Thyroid gland (tissue), 4 donors: ENCODE data around the gene C1orf52. TPM values are rescaled to one million over a fixed set of nuclear protein-coding genes. Genes with fewer than 3 reads are reported as not detected.

Source experiments
- DNase-seq, 2 donors: peaks; one replicate each; pipeline ENCODE4 v3.0.0-alpha.2; 2019
- H3K27ac ChIP-seq, 3 donors: fragments of 200-600 bp; sonication (generic); 1 replicate in 2 of 3; 2 replicates in 1 of 3; pipeline ENCODE4 v1.5.1; 2016 to 2019; ENCODE audit warnings: mild to moderate bottlenecking in 1 of 3, moderate library complexity in 1 of 3
- H3K27me3 ChIP-seq: fragments of 200-600 bp; sonication (generic); one replicate; pipeline ENCODE4 v1.5.1; 2019
- H3K36me3 ChIP-seq, 2 donors: fragments of 200-600 bp; sonication (generic); one replicate each; pipeline ENCODE4 v1.5.1; 2016 to 2019
- H3K4me1 ChIP-seq, 2 donors: fragments of 200-600 bp; sonication (generic); one replicate each; pipeline ENCODE4 v1.5.1; 2017 to 2019
- H3K4me3 ChIP-seq, 3 donors: fragments of 200-600 bp; sonication (generic); replicated peaks in 1 of 3; 1 replicate in 2 of 3; 2 replicates in 1 of 3; pipeline ENCODE4 v1.5.1; 2016; ENCODE audit warnings: mild to moderate bottlenecking in 1 of 3
- H3K9me3 ChIP-seq: fragments of 200-600 bp; sonication (generic); one replicate; pipeline ENCODE4 v1.5.1; 2017
- POLR2A ChIP-seq, 2 donors: fragments of 450-650 bp; IDR thresholded peaks; one replicate each; pipeline ENCODE4 v1.6.1; 2017; ENCODE audit warnings: antibody characterized with exemption in 2 of 2, mild to moderate bottlenecking in 2 of 2, moderate library complexity in 1 of 2
- WGBS, 2 donors: methylation state at CpG; one replicate each; pipeline ENCODE4 v1.1.5; 2017; 5-methylcytosine and 5-hydroxymethylcytosine counted together
- intact Hi-C: fragments of 100-400 bp; cut with DNase I; formaldehyde crosslinking; loops from one replicate; pipeline ENCODE4 v1.15.1; 2023
- total RNA-seq, 4 donors: library from RNA; depleted of rRNA; stranded (reverse); fragments of >200 nt; gene quantifications; one replicate each; pipeline ENCODE4 v1.2.3, GENCODE V29; 2016
- TF ChIP-seq, protein P1 (sequence below), 6 experiments: fragments of 200-600 bp in 3 of 6; fragments of 450-650 bp in 3 of 6; sonication (generic) in 3 of 6; IDR thresholded peaks; one replicate each; pipeline ENCODE4 v1.5.1; 2016 to 2019; ENCODE audit warnings: antibody characterized with exemption in 6 of 6, mild to moderate bottlenecking in 2 of 6, inconsistent platforms in 1 of 6, moderate library complexity in 1 of 6

The C1orf52 gene
- total RNA-seq, 4 donors from 2014 or later = 9.0 to 28.7 (median 17.5) TPM

DNA sequence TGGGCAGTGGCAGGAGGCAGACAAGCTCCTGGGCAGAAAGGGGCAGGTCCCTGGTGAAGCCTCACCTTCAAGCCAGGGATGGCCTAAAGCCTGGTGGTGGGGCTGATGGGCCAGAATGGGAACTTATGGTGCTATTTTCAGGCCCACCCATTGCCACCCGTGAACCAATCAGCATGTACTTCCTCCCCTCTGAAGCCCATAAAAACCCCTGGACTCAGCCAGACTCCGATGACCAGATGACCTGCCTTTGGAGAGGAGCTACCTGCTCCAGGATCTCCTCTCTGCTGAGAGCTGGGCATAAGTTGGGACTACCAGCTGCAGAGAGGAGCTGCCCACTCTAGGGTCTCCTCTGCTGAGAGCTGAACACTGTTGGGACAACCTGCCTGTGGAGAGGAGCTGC is 24.7 kb upstream of the C1orf52 start:
- Histone ChIP-seq H3K36me3 (no peaks in the 10 kb centered on the region), H3K9me3 (no peaks in the 10 kb centered on the region), H3K27me3 (no peaks in the 10 kb centered on the region), H3K27ac (no peak overlapping the region), H3K4me3 (no peak overlapping the region), H3K4me1 (no peaks in the 10 kb centered on the region)
- WGBS, 2 donors = 100% methylated on average over 2 of the region's 2 CpGs; no CpG with 5 or more reads in 1 of the 2 donors
- DNase-seq = no peak
- intact Hi-C loops = no loop called here
- TF ChIP-seq, protein P1, sequence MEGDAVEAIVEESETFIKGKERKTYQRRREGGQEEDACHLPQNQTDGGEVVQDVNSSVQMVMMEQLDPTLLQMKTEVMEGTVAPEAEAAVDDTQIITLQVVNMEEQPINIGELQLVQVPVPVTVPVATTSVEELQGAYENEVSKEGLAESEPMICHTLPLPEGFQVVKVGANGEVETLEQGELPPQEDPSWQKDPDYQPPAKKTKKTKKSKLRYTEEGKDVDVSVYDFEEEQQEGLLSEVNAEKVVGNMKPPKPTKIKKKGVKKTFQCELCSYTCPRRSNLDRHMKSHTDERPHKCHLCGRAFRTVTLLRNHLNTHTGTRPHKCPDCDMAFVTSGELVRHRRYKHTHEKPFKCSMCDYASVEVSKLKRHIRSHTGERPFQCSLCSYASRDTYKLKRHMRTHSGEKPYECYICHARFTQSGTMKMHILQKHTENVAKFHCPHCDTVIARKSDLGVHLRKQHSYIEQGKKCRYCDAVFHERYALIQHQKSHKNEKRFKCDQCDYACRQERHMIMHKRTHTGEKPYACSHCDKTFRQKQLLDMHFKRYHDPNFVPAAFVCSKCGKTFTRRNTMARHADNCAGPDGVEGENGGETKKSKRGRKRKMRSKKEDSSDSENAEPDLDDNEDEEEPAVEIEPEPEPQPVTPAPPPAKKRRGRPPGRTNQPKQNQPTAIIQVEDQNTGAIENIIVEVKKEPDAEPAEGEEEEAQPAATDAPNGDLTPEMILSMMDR (IDR thresholded peaks at IDR 0.05) = no peak
- no peak for TF ChIP-seq POLR2A (IDR thresholded peaks at IDR 0.05)

DNA sequence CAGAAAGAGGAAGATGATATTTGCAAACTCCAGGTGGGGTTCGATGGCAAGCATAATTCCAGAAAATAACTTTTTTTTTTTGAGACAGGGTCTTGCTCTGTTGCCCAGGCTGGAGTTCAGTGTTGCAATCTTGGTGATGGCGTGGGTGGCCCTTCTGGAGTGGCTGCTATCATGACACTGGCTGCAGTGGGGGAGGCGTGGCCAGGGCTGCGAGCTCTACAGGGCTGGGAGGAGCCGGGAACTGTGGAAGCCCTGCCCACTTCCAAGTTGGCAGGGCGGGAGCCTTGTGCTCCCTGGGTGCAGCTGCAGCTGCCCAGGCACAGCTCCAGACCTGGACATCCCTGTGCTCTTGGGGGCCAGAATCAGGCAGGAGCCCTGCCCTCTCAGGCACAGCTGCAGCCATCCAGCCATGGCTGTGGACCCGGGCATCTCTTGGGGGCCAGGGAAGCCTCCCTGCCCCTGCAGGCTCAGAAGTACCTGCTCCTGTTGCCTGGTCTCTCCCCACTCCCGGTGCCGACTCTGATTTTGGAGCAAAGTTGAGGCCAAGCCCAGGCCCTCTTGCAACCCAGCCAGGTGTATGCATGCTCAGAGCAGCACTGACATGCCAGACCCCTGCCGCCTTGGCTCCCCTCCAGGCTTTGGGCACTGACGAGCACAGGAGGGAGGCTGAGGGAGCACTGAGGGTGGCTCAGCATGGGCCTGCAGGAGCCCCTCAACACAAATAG is 24.2 kb upstream of the C1orf52 start:
- Histone ChIP-seq H3K27me3 (no peaks in the 10 kb centered on the region), H3K4me1 (no peaks in the 10 kb centered on the region), H3K27ac (no peak overlapping the region), H3K9me3 (no peaks in the 10 kb centered on the region), H3K36me3 (no peaks in the 10 kb centered on the region), H3K4me3 (no peak overlapping the region)
- intact Hi-C loops = no loop called here
- TF ChIP-seq, protein P1 (IDR thresholded peaks at IDR 0.05) = no peak
- no peak for TF ChIP-seq POLR2A (IDR thresholded peaks at IDR 0.05)
- DNase-seq = peak in 1 of 2 donors; percentile 11
- WGBS, 2 donors = 79 to 80% methylated on average over 3 to 4 of the region's 11 CpGs

DNA sequence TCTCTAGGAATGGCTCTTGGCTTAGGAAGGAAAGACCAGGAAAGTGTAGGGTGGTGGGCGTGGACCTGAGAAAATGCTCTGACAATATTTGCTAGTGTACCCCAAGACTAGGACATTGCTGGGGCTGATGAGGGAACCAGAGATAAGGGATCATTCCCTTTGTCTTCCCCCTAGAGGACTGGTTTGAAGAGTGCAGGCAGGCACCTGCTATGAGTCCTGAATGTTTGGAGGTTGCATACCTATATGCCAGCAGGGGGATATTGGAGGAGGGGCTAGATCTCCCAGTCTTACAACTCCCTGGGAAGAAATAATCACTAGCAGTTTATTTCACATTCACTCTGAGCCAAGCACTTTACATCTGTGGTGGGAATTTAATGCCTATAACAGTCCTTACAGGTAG is 23.0 kb upstream of the C1orf52 start:
- Histone ChIP-seq H3K4me3 (no peak overlapping the region), H3K36me3 (no peaks in the 10 kb centered on the region), H3K4me1 (no peaks in the 10 kb centered on the region), H3K9me3 (no peaks in the 10 kb centered on the region), H3K27me3 (no peaks in the 10 kb centered on the region), H3K27ac (no peak overlapping the region)
- intact Hi-C loops = no loop called here
- TF ChIP-seq POLR2A (IDR thresholded peaks at IDR 0.05) = no peak
- TF ChIP-seq, protein P1 (IDR thresholded peaks at IDR 0.05) = no peak
- 94 to 100% methylated on average over 1 of the region's 1 CpG for WGBS, 2 donors
- no peak for DNase-seq

DNA sequence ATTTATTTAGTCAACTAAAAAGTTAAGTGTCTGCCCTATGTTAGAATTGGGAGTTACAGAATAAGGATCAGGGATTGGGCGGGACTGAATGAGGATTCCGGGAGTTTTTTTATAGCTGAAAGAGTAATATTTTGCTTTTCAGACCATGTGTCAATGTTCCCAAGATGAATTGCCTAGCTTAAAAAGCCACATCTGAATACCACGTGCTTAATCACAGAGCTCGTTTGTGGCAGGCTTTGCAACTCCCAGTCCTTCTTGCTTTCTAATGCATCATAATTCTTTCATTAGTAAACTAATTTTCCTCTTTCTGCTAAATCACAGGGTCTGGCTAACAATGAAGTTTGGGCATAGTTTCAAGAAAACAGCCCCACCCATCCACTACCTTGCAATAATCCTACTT is 21.2 kb upstream of the C1orf52 start:
- DNase-seq = no peak
- intact Hi-C loops = no loop called here
- Histone ChIP-seq H3K36me3 (no peaks in the 10 kb centered on the region), H3K27me3 (no peaks in the 10 kb centered on the region), H3K4me3 (no peak overlapping the region), H3K4me1 (peaks cover 0 to 2% of the 10 kb centered on the region in 2 donors), H3K9me3 (no peaks in the 10 kb centered on the region), H3K27ac (no peak overlapping the region)
- WGBS, 2 donors = 83 to 87% methylated on average over 4 of the region's 4 CpGs
- no peak for TF ChIP-seq POLR2A (IDR thresholded peaks at IDR 0.05)
- TF ChIP-seq, protein P1 (IDR thresholded peaks at IDR 0.05) = no peak

DNA sequence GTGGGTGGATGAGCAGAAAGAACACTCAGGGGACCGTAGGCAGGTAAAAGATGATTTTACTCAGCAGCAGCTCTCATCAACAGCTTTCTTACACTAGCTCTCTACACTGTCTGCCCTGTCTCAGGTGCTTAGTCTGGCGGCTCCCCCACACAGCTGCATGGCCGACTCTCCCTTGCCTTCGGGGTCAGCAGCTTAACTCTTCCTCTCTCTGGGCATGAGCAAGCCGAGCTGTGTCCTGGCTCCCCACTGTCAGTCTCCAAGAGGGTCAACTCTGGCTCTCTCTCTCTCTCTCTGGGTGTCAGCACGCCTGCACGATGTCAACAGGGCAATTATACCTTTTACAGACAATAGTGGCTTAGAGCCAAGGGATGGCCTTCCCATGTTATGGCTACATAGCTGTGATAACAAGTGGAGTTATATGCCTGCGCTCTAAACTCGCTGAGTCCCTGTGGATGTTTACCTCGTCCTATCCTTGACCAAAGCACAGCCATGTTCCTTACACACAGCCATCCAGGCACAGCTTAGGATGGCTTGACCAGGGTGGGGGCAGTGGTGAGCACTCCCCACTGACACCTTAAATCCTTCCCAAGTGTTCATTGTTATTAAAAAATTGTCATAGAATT is 20.1 kb upstream of the C1orf52 start:
- intact Hi-C loops = no loop called here
- no peak for DNase-seq
- Histone ChIP-seq H3K4me3 (no peak overlapping the region), H3K4me1 (peaks cover 4 to 13% of the 10 kb centered on the region in 2 donors), H3K27me3 (no peaks in the 10 kb centered on the region), H3K36me3 (no peaks in the 10 kb centered on the region), H3K27ac (peak overlapping the region in 1 of 3 donors; percentile 32), H3K9me3 (no peaks in the 10 kb centered on the region)
- 70 to 80% methylated on average over 10 of the region's 10 CpGs for WGBS, 2 donors
- no peak for TF ChIP-seq POLR2A (IDR thresholded peaks at IDR 0.05)
- TF ChIP-seq, protein P1 (IDR thresholded peaks at IDR 0.05) = no peak
